CD4-positive, alpha-beta T cell treated with Interleukin-10 for 1 hour (primary cell): ENCODE data around the gene LAMP5.

Source experiments
- DNase-seq: peaks from one replicate; pipeline ENCODE4 v3.0.0-alpha.2; 2020

LAMP5 gene

GRCh38 chr20:9543214-9543613, 28.8 kb downstream of the LAMP5 start:
- no peak for DNase-seq

GRCh38 chr20:9550283-9550682, 35.9 kb downstream of the LAMP5 start:
- DNase-seq: no peak

DNA sequence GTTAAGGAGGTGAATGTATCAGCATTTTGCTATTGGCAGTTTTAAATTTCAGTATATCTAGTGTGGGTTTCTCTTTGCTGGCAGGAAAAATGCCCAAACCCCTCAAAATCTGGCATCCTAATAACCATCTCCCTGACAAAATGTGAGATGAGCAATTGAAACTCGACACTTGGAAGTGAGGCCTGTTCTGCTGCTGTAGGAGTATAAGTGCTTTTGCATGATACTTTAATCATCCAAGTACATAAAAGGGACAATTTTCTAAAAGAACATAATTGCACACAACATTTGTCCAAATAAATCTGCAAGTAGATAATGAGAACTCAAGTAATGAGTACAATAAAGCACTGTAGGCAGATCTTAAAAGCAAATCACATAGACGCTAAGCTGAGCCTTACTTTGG, 36.5 kb downstream of the LAMP5 start:
- no peak for DNase-seq

DNA sequence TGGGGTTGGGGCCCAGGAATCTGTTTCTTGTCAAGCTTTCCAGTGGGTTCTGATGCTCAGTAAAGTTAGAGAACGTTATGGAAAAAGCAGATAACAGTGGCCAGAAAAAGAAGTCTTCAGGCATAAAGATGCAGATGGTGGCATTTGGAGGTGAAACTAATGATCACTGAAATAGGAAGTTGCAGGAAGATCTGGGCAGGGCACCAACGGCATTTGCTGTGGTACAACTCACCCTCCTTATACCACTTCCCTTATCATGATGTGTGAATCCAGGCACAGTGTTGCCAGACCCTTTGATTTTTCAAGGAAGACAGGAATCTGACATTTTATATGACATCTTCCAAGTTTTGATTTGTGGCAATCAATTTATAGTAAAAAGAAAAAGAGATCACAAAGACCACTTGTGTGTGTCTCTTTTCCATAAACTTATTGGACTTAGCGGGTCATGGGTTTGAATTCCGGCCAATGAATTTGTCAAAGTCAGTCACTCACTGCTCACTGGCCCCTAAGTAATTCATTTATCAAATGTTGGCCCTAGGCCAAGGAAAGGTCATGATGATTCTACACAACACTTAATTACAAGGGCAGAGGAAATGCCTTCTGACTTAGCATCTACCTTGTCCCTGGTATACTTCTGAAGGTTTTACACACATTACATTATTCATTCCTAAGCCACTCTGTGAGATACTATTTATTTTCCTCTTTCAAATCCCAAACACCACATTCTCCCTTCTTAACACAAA, 37.6 kb downstream of the LAMP5 start:
- no peak for DNase-seq

- no peak for DNase-seq
Measured at GRCh38 chr20:9555781-9556180, 41.4 kb downstream of the LAMP5 start.

DNA sequence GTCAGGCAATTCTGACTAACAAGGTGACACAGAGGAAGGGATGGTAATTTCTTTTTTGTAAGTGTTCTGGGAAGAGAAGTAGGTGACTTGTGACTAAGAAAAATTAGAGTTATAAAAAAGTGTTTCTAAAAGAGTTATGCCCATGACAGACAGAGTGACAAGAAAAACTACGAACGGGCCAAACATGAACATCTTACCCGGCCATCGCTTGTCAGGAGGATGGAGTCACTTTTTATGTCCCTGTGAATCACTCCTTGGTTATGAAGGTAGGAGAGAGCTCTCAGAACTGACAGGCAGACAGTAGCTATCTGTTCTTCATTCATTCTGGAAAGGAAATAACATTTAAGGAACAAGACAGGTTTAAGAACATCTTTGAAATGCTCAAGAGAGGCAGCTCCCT, 43.0 kb downstream of the LAMP5 start:
- DNase-seq: no peak

GRCh38 chr20:9565910-9566550, 51.6 kb downstream of the LAMP5 start:
- DNase-seq: no peak

DNA sequence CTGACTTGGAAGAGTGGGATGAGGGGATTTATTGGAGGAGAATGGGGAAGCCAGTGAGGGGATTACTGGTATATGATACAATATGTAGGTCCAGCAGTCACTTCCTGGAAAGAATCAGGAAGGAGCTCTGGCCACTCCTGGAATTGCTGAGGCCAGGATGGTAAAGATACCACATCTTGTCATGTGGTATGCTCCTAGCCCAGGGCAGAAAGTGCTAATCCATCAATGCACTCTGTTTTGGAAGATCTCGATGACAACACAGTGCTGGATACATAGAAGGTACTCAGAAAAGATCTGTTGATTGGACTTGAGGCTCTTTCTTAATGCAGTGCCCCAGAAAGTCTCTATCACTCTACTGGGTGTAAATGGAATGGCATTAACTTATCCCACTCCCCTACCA, 52.6 kb downstream of the LAMP5 start:
- no peak for DNase-seq

DNA sequence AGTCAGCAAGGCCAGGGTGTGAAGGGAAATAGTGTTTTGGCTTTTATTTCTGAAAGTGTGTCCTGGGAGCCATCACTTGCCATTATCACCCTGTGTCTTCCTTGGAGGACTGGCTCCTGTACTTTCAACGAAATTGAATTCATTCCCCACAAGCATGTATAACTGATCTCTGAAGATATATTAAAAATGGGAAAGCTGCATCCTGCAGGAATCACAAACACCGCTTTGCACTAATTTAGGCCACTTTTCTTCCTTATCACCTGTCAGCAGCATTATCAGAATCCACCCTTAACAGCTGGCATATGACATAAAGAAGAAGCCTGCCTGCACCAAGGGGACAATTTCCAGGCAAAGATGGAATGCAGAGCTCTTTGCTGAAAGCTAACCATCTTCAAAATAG, 56.2 kb downstream of the LAMP5 start:
- DNase-seq: no peak

DNA sequence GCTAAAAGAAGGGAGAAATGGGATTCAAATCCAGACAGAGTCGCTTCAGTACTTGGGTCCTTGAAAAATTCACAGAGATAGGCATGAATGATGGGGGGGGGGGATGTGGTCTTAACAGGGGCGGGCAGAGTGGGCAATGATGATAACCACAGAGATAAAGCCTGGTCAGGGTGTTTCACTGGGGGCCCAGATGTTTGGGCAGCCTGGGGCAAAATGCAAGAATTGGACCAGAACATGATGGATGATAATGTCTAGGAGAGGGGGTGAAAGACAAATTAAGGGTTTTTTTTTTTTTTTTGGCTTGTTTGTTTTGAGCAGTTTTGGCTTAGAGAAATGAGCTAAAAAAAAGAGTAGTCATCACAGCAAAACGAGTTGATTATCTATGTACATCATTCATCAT, 57.4 kb downstream of the LAMP5 start:
- DNase-seq: no peak

GRCh38 chr20:9572670-9573069, 58.3 kb downstream of the LAMP5 start:
- no peak for DNase-seq

- DNase-seq: no peak
Measured at GRCh38 chr20:9573335-9574151, 59.2 kb downstream of the LAMP5 start.

DNA sequence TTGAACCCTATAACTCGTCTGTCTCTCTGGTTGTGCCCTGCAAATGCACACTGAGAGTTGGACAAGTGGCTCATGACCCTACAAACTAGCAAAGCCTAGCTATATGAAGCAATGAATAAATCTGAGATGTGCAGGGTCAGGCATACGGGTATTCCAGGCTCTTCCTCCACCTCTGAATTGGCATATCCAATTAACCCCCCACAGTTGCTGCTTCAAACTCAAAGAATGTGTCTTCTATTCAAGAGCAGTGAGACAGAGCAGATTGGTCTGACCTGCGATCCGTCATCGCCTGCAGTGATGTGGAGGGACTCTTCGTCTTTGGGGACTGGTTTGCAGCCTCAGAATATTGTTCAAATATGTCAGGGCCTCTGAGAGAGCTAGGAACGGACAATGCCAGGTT, 59.8 kb downstream of the LAMP5 start:
- DNase-seq: no peak

DNA sequence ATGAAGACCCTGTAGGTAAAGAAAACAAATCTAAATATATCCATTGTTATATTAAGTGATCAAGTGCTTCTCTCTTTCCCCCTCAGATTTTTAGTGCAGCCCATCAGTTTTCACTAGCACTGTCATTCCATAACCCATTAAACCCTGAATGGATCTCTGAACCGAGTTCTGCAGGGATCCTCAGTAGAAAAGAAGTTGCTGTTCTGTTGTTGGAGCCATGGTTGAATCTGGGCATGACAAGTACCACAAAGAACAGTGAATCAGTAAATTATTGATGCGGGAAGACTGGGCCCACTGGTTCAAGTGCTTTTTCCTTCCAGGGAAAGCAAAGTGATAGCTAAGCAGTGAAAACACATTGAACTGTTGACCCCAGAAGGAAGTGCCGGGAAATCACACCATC, 60.4 kb downstream of the LAMP5 start:
- DNase-seq: no peak

DNA sequence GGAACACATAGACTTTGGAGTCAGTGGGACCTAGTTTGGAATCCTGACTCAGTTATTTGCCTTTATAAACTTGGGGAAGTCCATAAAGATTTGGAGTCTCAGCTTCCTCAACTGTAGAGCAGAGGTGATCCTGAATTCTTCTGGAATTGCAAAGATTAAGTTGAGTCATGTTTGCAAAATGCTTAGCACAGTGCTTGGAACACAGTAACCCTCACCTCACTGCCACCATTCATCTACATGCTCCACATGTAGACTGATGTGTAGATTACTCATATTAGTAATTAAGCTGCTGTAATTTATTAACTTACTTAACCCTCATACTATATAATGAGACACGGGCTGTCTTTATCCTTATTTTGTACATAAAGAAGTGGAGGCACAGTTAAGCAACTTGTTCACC, 61.4 kb downstream of the LAMP5 start:
- no peak for DNase-seq

DNA sequence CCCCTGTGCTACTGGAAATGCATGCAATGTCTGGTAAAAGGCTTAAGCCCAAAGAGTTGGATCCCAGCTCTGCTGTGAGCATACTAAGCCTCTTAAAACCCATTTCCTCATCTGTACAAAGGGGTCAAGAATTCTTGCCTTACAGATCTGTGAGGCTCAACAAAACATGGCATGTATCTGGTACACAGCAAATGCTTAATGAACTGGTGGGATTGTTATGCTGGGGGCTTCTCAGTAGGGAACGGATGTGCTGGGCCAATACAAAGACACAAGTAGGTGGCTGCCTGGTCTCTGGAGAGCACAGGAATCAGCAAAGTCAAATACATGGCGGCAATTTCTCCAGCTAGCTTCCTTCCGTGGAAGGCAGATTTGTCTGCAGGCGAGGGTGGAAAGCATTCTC, 62.3 kb downstream of the LAMP5 start:
- DNase-seq: no peak

DNA sequence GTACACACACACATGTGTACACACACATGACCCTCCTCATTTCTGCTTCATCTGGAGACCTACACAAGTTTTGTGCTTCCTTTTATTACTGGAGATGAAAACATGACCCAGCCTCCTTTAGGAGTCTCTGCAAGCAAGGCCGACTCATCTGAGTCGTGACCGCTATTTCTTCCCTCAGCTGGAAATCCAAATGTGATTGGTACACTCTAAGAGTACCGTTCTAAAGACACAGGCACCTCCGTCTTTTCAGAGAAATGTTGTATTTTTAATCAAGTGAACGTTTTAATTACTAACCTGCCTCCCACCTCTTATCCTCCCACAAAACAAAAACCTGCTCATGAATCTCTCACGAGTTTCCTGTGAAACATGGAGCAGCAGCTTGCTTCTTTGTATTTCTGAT, 63.0 kb downstream of the LAMP5 start:
- no peak for DNase-seq

DNA sequence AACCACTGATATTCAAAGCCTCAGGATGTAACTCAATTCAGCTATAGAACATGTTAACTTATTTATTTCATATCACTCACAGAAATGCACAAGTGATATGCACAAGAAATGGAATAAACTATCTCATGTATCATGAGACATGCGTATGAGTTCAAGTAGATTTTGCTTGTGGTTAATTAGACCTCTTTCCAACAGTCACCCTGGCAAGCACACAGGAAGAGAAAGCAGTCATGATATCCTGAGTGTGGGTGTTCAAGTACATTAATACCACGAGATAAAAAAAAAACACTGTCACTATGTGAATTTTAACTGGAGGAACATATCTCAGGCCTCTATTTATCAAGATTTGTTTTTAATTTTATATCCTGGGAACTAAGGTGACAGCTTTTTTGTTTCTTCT, 64.2 kb downstream of the LAMP5 start:
- no peak for DNase-seq
